ENCODE results near the gene SLC28A1. TPM values are rescaled to one million over a fixed set of nuclear protein-coding genes. Genes with fewer than 3 reads are reported as not detected.

The SLC28A1 gene
- total and polyA plus RNA-seq, 2 of the 4 experiments (the other 2 are of a cell fraction), result not detected

- Histone ChIP-seq H3K56ac (ENCODE audit: extremely low read depth, insufficient read depth, low read length) (no peak overlapping the region), H2AK9ac (replicated peaks; ENCODE audit: low read depth, low read length, poor library complexity) (no peak overlapping the region), H3K79me1 (ENCODE audit: low read depth in 1 of 2, low read length in 2 of 2) (peaks cover 0 to 8% of the 10 kb centered on the region in 2 experiments; a peak in 1 of 4 replicates), H3K9me1 (ENCODE audit: insufficient read depth, low read length) (peaks cover 19% of the 10 kb centered on the region), H4K91ac (ENCODE audit: insufficient read depth, low read depth, low read length) (no peak overlapping the region), H4K5ac (ENCODE audit: low read depth, low read length) (no peak overlapping the region), H2AK5ac (ENCODE audit: low read depth, low read length) (peak overlapping the region; percentile 19; the same call in 1 of the 2 replicates), H3K27me3 (ENCODE audit: control insufficient read depth, insufficient read depth, low read length) (no peaks in the 10 kb centered on the region), H3K23ac (ENCODE audit: low read depth, low read length) (no peak overlapping the region), H3K4ac (ENCODE audit: low read depth, low read length) (no peak overlapping the region), H3K9ac (ENCODE audit: low read depth, low read length) (no peak overlapping the region), H3K4me1 (ENCODE audit: control insufficient read depth, insufficient read depth, low read length) (peaks cover 13% of the 10 kb centered on the region), H3K14ac (replicated peaks; ENCODE audit: low read depth, low read length) (0 out of 2 replicates have a peak overlapping the region, but pooled peaks have one; percentile 40), H4K20me1 (ENCODE audit: insufficient read depth, low read length) (no peaks in the 10 kb centered on the region), H3K9me3 (ENCODE audit: control insufficient read depth, insufficient read depth, low read length) (no peaks in the 10 kb centered on the region), H3K36me3 (ENCODE audit: control insufficient read depth, insufficient read depth, low read length) (no peaks in the 10 kb centered on the region), H2AFZ (replicated peaks; ENCODE audit: low read length, poor library complexity) (no peak overlapping the region), H2BK15ac (ENCODE audit: low read depth, low read length) (no peak overlapping the region), H2BK20ac (ENCODE audit: low read depth, low read length) (no peak overlapping the region), H4K8ac (ENCODE audit: low read depth in 2 of 2, low read length in 2 of 2) (no peak overlapping the region), H2BK5ac (ENCODE audit: low read depth, low read length, poor library complexity, severe bottlenecking) (no peak overlapping the region), H3K27ac (ENCODE audit: insufficient read depth, low read length) (no peak overlapping the region), H3K4me3 (ENCODE audit: insufficient read depth, low read depth, low read length) (no peak overlapping the region), H3K18ac (ENCODE audit: low read depth, low read length) (no peak overlapping the region), H2BK120ac (ENCODE audit: low read depth, low read length) (no peak overlapping the region), H3K4me2 (ENCODE audit: low read depth, low read length) (no peak overlapping the region)
- no peak for ATAC-seq (ENCODE audit: low read depth)
- dilution Hi-C loops (cut with HindIII; ENCODE audit: low sequenced_read_pairs, unreplicated experiment), result loop anchor here (10.0 kb wide), 1 partner anchor 94 kb away; no protein-coding TSS in a partner anchor
- no peak for TF ChIP-seq CHD1 (IDR thresholded peaks at IDR 0.05; ENCODE audit: low read depth, low read length)
- TF ChIP-seq NFE2L2 (IDR thresholded peaks at IDR 0.05; ENCODE audit: low read depth, low read length), result no peak
- ChIA-PET CTCF (no interaction called here), POLR2A (ENCODE audit: unreplicated experiment) (no interaction called here)
- no TSS peak for BruUV-seq (replicated peaks)
- WGBS, 2 experiments (ENCODE audit: extremely low coverage in 2 of 2, insufficient read length in 1 of 2), result 68% methylated on average over 5 of the region's 7 CpGs; no CpG with 5 or more reads in 1 of the 2 experiments
- no peak for DNase-seq
- in situ Hi-C loops (cut with MboI; ENCODE audit: low sequenced_read_pairs), result loop anchor here (25.0 kb wide), 1 partner anchor 337 kb away; no protein-coding TSS in a partner anchor
- intact Hi-C loops (cut with micrococcal nuclease), result no loop called here
Observed at GRCh38 chr15:84950570-84951111, 66.2 kb downstream of the SLC28A1 start.
